Stimulated activated CD4-positive, alpha-beta T cell treated with anti-CD3 and anti-CD28 coated beads, TNF-alpha, amount 100 ng/mL, for 1 hour (primary cell): ENCODE data around the gene MEN1.

Source experiments
- DNase-seq, 3 donors: peaks; one replicate each; pipeline ENCODE4 v3.0.0-alpha.2; 2020; ENCODE audit warnings: low read depth in 3 of 3, low spot score in 1 of 3

The MEN1 gene

GRCh38 chr11:64803158-64803845, 7.0 kb downstream of the MEN1 start, which contains the start of gene MAP4K2:
MAP4K2 (minus strand) TSS chr11:64803214; CDS start chr11:64803149, 65 bp downstream.
- DNase-seq, result peak; percentile 70 to 82 (median 73)

DNA sequence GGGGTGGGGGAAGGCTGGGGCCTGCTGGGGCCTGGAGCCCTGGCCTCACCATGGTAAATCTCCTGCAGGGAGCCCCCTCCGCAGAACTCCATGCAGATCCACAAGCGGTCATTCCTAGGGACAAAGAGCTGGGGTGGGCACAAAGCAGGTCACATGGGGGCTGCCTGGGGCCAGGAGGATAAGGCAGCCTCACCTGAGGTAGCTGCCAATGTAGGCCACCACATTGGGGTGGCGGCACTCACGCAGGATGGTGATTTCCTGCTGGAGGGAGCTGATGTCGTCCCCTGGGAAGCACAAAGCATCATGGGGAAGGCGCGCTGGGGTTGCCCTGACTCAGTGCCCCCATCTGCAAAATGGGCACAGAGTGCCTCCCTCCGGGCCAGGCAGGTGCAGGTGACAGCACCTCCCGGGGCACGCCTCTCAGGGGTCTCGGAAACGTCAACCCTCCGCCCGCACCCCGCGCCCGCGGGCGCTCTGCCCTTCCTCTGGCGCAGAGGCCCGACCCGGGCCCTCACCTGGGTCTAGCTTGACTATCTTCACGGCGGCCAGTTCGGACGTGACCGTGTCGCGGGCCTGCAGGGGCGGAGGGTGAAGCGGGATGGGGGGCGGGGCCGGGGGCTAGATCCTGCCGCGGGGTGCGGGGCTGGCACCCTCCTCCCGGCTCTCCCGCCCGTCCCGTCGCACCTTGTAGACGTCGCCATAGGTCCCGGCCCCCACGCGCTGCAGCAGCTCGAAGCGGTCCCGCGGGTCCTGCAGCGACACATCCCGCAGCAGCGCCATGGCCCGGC, 7.8 kb downstream of the MEN1 start:
- DNase-seq, result no peak

DNA sequence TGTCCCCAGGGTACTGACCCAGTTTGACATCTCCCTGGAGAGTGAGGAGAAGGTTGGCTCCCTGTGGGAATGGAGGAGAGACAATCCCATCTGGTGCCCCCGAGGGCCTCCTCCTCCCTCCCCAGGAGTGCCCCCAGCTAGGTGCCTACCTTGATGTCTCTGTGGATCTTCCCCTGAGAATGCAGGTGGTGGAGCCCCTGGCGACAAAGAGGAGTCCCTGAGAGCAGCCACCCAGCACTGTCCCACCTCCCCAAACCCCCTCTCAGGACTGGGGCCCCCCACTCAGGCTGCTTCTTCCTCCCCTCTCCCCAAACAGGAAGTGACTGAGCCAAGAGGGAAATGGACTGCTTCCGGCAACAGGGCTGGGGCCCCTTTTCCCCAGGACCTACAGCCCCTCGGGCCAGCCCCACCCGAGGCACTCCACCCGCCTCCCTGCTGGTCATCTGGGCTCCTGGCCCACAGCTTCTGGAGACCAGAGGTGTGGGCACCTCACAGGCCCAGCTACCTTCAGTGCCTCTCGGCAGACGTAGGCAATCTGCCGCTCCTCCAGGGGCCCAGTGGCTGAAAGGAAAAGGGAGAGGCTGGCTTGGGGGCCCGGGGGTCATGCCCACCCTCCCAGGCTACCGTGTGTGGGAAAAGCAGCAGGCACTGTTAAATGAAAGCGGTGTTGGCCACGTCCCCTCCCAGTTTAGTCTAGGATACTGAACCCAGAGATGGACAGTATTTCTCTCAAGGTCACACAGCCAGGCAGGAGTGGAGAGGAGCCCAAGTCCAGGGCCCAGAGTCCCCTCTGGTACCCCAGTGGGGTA, 8.6 kb downstream of the MEN1 start:
- DNase-seq, result no peak

- no peak for DNase-seq
These were observed 9.2 kb downstream of the MEN1 start for GRCh38 chr11:64801158-64801464.

DNA sequence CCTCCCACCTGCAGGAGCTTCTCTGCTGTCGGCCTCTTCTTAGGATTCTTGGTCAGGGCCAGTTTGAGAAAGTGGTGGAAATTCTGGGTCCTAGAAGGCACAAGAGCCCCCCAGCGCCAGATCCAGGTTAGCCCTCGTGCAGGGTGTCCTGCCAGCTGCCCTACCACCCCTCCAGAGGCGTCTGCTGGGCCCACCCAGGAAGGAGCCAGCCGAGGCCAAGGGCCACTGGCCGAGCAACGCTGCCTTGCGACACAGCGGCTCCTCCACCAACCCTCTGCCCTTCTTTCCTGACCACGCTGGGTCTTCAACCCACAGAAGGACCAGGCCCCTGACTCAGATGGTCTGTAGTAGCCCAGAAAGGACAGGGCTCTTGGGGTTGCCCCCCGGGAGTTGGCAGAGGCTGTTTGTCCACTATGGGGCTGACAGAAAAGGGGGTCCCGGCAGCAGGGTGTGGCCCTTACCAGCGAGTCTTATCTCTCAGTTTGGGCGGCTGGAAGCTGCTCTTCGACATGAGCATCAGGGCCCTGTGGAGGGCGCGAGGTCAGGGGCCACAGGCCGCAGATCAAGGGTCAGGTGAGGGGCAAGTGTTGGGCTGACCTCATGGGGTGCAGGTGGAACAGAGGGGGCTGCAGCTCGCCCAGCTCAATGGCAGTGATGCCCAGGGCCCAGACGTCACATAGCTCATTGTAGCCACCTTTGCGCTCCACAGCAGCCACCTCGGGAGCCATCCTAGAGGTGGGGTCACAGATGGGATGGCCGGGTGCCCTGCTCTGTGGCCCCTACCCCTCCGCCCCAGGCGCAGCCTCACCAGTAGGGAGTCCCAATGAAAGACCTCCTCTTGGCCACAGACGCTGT, 9.8 kb downstream of the MEN1 start:
- DNase-seq, result no peak

GRCh38 chr11:64799623-64800302, 10.6 kb downstream of the MEN1 start:
- no peak for DNase-seq

- no peak for DNase-seq
These were observed 11.1 kb downstream of the MEN1 start for GRCh38 chr11:64799256-64799622.

- DNase-seq, result no peak
These were observed 13.4 kb downstream of the MEN1 start for GRCh38 chr11:64796757-64797541.

- no peak for DNase-seq
These were observed 14.1 kb downstream of the MEN1 start for GRCh38 chr11:64796047-64796756.

DNA sequence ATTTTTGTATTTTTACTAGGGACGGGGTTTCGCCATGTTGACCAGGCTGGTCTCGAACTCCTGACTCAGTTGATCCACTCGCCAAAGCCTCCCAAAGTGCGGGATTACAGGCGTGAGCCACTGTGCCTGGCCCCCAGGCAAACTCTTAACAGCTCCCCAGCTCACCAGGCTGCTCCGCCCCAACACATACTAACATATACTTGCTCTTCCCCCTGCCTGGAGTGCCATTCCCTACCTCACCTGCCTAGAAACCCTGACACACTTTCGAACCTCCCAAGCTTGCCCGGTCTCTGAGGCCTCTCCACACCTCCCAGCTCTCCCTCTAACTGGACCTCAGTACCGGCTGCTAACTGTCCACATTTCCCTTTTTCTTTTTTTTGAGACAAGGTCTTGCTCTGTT, 15.8 kb downstream of the MEN1 start:
- DNase-seq, result no peak

DNA sequence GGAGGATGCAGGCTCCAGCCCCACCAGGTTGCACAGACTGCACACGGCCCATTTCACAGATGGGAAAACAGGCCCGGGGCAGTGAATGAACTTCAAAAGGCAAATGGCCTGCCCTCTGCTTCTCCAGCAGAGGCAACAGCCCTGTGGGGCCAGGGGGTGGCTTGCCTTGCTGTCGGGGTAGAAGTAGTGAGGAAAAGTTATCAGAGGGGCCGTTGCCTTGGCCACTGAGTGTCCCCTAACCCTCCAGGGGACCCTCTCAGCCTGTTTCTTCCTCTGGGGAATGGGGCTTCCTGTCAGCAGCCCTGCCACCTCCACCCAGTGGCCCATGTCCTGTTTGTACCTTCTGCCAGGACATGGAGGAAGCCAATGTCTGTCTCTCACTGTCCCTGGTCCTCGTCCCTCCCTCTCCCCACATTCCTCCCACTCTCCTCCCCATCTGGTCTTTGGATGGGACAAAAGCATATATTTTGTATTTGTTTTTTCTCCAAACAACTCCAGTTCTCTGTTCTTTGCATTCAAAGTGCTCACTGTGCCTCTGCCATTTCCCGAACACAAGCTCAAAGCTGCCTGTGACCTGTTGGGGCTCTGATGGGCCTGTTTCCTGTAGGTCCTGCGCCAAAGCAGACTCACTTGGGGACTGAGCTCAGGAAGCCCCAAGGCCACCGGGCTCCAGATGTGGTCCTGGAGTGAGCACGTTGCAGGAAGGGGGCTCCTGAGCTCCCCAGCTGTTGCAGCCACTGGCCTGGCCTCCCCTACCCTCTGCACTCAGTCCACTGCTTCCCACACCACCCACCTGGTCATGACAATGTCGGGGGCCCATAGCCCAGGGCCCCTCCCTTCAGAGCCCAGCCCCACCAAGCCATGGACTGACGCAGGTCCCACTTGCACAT, 16.8 kb downstream of the MEN1 start:
- DNase-seq, result no peak

DNA sequence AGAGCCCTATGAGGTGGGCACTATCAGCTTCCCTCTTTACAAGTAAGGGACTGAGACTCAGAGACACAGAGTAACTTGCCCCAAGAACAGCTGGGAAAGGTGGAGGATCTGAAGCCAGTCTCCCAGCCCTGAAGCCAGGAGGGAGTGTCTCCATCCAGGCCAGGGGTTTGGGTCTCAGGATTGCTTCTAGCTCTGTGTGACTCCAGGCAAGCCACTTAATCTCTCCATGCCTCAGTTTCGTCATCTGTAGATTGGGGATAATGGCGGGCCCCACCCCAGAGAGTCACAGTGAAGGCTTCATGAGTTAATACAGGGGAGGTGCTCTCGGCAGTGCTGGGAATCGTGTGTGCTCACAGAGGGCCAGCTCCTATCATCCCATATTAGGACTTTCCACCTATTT, 17.9 kb downstream of the MEN1 start:
- no peak for DNase-seq

- DNase-seq, result no peak
These were observed 18.5 kb downstream of the MEN1 start for GRCh38 chr11:64791781-64792291.

DNA sequence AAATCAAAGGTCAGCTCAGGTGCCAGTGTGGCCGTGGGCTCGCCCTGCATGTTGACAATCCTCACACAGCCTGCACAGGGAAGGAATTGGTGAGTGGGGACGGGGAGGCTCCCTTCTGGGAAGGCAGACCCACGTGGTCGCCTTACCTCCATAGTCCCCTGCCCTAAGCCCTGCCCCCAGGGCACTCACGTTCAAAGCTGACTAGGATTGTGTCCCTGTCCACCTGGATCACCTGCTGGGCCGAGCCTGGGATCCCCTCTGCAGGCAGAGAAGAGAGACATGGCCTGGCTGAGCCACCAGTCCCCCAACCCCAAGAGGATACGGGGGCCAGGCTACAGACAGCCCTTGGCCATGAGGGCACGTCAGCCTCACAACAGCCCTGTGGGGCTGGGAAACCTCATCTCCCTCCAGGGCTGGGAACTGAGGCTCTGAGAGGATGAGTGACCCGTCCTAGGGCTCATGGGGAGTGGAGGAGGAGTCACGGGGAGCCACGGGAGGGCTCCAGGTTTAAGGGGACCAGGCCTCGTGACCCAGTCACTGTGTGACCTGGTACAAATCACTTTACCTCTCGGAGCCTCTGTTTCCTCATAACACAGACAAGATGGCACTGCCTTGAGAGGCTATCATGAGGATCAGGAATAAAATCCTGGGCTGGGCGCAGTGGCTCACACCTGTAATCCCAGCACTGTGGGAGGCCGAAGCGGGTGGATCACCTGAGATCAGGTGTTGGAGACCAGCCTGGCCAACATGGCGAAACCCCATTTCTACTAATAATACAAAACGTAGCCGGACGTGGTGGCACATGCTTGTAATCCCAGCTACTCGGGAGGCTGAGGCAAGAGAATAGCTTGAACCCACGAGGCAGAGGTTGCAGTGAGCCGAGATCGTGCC, 19.9 kb downstream of the MEN1 start:
- DNase-seq, result no peak

- no peak for DNase-seq
These were observed 20.8 kb downstream of the MEN1 start for GRCh38 chr11:64789331-64790204.
